HG03025 (cell line): Measurements from ENCODE around the gene BZW1.

Experiments
- ATAC-seq: cut with Tn5 transposase; IDR thresholded peaks from one replicate; pipeline ENCODE4 v1.9.1; 2021; ENCODE audit warnings: mild to moderate bottlenecking, moderate library complexity; ENCODE audit not compliant: unreplicated experiment, low FRiP score

Gene BZW1

GRCh38 chr2:200828104-200828503 is 16.4 kb downstream of the BZW1 start:
- no peak for ATAC-seq

- ATAC-seq, result no peak
Measured at GRCh38 chr2:200828572-200829257, 17.0 kb downstream of the BZW1 start.

GRCh38 chr2:200829258-200829655 is 17.5 kb downstream of the BZW1 start:
- no peak for ATAC-seq

GRCh38 chr2:200834701-200835100 is 23.0 kb downstream of the BZW1 start:
- no peak for ATAC-seq

GRCh38 chr2:200839513-200839912 is 27.8 kb downstream of the BZW1 start:
- ATAC-seq, result no peak

GRCh38 chr2:200843993-200844948 is 32.6 kb downstream of the BZW1 start:
- no peak for ATAC-seq

GRCh38 chr2:200845194-200845593 is 33.5 kb downstream of the BZW1 start:
- ATAC-seq, result no peak

GRCh38 chr2:200845669-200846325 is 34.1 kb downstream of the BZW1 start:
- ATAC-seq, result no peak

GRCh38 chr2:200847269-200847668 is 35.6 kb downstream of the BZW1 start:
- ATAC-seq, result no peak

- no peak for ATAC-seq
Measured at GRCh38 chr2:200847939-200848338, 36.2 kb downstream of the BZW1 start.

GRCh38 chr2:200850512-200851256 is 39.0 kb downstream of the BZW1 start:
- ATAC-seq, result no peak

GRCh38 chr2:200851398-200852248 is 39.9 kb downstream of the BZW1 start:
- ATAC-seq, result no peak

GRCh38 chr2:200852605-200853004 is 40.9 kb downstream of the BZW1 start:
- no peak for ATAC-seq

GRCh38 chr2:200856806-200857205 is 45.1 kb downstream of the BZW1 start:
- ATAC-seq, result no peak

GRCh38 chr2:200860092-200860795 is 48.5 kb downstream of the BZW1 start:
- ATAC-seq, result no peak

- ATAC-seq, result no peak
Measured at GRCh38 chr2:200861617-200862155, 50.0 kb downstream of the BZW1 start.

GRCh38 chr2:200862532-200863000 is 50.9 kb downstream of the BZW1 start:
- no peak for ATAC-seq

- ATAC-seq, result no peak
Measured at GRCh38 chr2:200863782-200864175, 52.1 kb downstream of the BZW1 start.
